Stomach (tissue), 9 donors: ENCODE results near the gene KY. TPM values are rescaled to one million over a fixed set of nuclear protein-coding genes. Genes with fewer than 3 reads are reported as not detected.

Source experiments
- DNase-seq, 2 donors: peaks; one replicate each; pipeline versions ENCODE4 v3.0.0 to v3.0.0-alpha.2; 2013 to 2019
- H3K27ac ChIP-seq, 5 donors: fragments of 200-600 bp in 4 of 5; sonication (generic) in 4 of 5; one replicate each; pipeline ENCODE4 v1.5.1; 2013 to 2019; ENCODE audit warnings: mild to moderate bottlenecking in 1 of 5, moderate library complexity in 1 of 5
- H3K27me3 ChIP-seq, 3 donors: fragments of 200-600 bp; sonication (generic); one replicate each; pipeline ENCODE4 v1.5.1; 2017 to 2019; ENCODE audit warnings: mixed run types in 1 of 3
- H3K36me3 ChIP-seq, 4 donors: fragments of 200-600 bp; sonication (generic); 1 replicate in 3 of 4; 2 replicates in 1 of 4; pipeline ENCODE4 v1.5.1; 2016 to 2019
- H3K4me1 ChIP-seq, 4 donors: fragments of 200-600 bp; sonication (generic); one replicate each; pipeline ENCODE4 v1.5.1; 2016 to 2019
- H3K4me3 ChIP-seq, 4 donors: fragments of 200-600 bp; sonication (generic) in 3 of 4; one replicate each; pipeline ENCODE4 v1.5.1; 2016 to 2019; ENCODE audit warnings: mild to moderate bottlenecking in 1 of 4
- H3K9me3 ChIP-seq, 4 donors: fragments of 200-600 bp; sonication (generic); one replicate each; pipeline ENCODE4 v1.5.1; 2016 to 2019
- CTCF ChIP-seq, 7 experiments: fragments of 450-650 bp in 4 of 7; fragments of 200-600 bp in 3 of 7; sonication (generic) in 3 of 7; IDR thresholded peaks; one replicate each; pipeline ENCODE4 v1.5.1; 2016 to 2019; ENCODE audit warnings: antibody characterized with exemption in 7 of 7, control low read depth in 2 of 7, mild to moderate bottlenecking in 1 of 7
- EP300 ChIP-seq: sonication (generic); formaldehyde crosslinking; IDR thresholded peaks from one replicate; pipeline ENCODE4 v1.6.1; 2017; ENCODE audit warnings: antibody characterized with exemption
- POLR2A ChIP-seq, 4 donors: fragments of 450-650 bp; IDR thresholded peaks; one replicate each; pipeline ENCODE4 v1.6.1; 2016; ENCODE audit warnings: antibody characterized with exemption in 4 of 4, control low read depth in 2 of 4, mild to moderate bottlenecking in 1 of 4, moderate library complexity in 1 of 4
- POLR2AphosphoS5 ChIP-seq, 3 donors: sonication (generic); formaldehyde crosslinking; IDR thresholded peaks; one replicate each; pipeline ENCODE4 v1.6.1; 2016; ENCODE audit warnings: antibody characterized with exemption in 3 of 3
- WGBS, 5 donors: extraction: QIAGEN DNeasy Blood & Tissue Kit in 3 of 5; methylation state at CpG; one replicate each; pipeline versions ENCODE4 v1.1.5 to v1.1.7; 2013 to 2018; 5-methylcytosine and 5-hydroxymethylcytosine counted together
- intact Hi-C: fragments of 100-400 bp; cut with DNase I; formaldehyde crosslinking; loops from one replicate; pipeline ENCODE4 v1.15.1; 2023; ENCODE audit warnings: low total_unique reads
- polyA plus RNA-seq, 3 donors: library from polyadenylated mRNA; stranded (reverse); fragments of 200-250 nt; gene quantifications; one replicate each; pipeline ENCODE4 v1.2.3, GENCODE V29; 2013
- total RNA-seq, 5 donors: library from RNA; depleted of rRNA; stranded (reverse); fragments of >200 nt; gene quantifications; one replicate each; pipeline versions ENCODE4 v1.1.0 to v1.2.3, GENCODE V29; 2014 to 2016
- donor health status: healthy with polysubstance abuse.
- donor health status: Bipolar disorder and iron deficiency.
- donor health status: healthy.

KY gene
- total and polyA plus RNA-seq, 8 donors: 0.12 to 3.6 (median 0.31) TPM; not detected in 3

DNA sequence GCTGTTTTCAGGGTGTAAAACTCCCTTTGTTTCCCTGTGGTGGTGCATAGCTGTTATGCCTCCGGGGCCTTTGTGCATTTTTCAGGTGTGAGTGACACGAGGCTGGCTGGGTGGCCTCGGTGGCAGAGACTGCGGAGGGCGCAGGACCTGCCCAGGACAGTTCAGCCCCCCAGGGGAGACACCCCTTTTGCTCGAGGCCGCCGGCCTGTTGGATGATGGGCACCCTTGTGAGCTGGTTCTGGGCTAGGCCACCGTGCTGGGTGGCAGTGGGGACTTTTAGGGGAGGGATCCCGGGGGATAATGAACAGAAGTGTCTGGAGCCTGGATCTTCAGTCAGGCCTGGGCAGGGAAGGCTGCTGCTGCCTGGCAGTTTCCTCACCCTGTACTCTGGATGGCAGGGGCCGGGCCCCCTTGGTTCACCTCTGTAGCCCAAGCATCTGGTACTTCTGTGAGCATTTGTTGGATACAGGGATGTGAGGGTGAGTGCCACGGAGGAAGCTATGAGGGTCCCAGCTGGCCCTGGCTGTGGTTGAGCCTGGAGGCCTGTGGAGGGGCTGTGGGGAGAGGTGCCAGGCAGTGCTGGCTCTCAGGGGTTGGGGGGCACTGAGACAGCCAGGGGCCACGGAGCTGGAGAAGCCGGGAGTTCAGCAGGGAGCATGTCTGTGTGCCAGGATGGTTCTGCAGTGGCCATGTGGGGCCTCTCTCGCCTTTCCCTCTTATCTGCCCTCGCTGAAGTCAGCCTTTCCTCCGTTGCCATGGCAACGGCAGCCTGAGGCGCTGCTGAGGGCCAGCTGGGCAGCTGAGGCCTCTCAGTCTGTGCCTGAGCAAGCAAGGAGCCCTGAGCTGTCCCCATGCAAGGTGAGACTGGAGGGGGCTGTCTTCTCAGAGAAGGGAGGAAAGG, 49.0 kb downstream of the KY start:
- no peaks in the 10 kb centered on the region for H3K9me3 ChIP-seq
- H3K27me3 ChIP-seq: no peaks in the 10 kb centered on the region
- no peak overlapping the region for H3K27ac ChIP-seq
- 51 to 66% (median 54%) methylated on average over 8 to 19 of the region's 19 CpGs for WGBS, 5 donors
- peaks cover 0 to 24% (median 11%) of the 10 kb centered on the region in 4 donors for H3K4me1 ChIP-seq
- TF ChIP-seq POLR2AphosphoS5 (IDR thresholded peaks at IDR 0.05) (no peak), CTCF (IDR thresholded peaks at IDR 0.05) (no peak), EP300 (no peak), POLR2A (IDR thresholded peaks at IDR 0.05) (no peak)
- no peak overlapping the region for H3K4me3 ChIP-seq
- DNase-seq: peak in 1 of 2 donors; percentile 86
- intact Hi-C loops: no loop called here
- peaks cover 0 to 12% (median 0%) of the 10 kb centered on the region in 4 donors for H3K36me3 ChIP-seq

- Histone ChIP-seq H3K4me1 (peaks cover 0 to 24% (median 9%) of the 10 kb centered on the region in 4 donors), H3K27ac (no peak overlapping the region), H3K36me3 (peaks cover 0 to 12% (median 0%) of the 10 kb centered on the region in 4 donors), H3K27me3 (no peaks in the 10 kb centered on the region), H3K4me3 (peak overlapping the region in 2 of 4 donors; percentile 19 to 23), H3K9me3 (no peaks in the 10 kb centered on the region)
- no peak for TF ChIP-seq POLR2AphosphoS5 (IDR thresholded peaks at IDR 0.05)
- TF ChIP-seq CTCF (IDR thresholded peaks at IDR 0.05): peak in 5 of 7 experiments; percentile 55 to 95 (median 88)
- peak; percentile 67 to 87 for DNase-seq
- 10 to 14% (median 13%) methylated on average over 30 to 31 of the region's 31 CpGs for WGBS, 5 donors
- intact Hi-C loops: no loop called here
Observed at GRCh38 chr3:134600685-134601463, 49.9 kb downstream of the KY start.

- WGBS, 5 donors: 23 to 41% (median 28%) methylated on average over 1 of the region's 1 CpG
- intact Hi-C loops: no loop called here
- Histone ChIP-seq H3K27ac (no peak overlapping the region), H3K36me3 (peaks cover 0 to 12% (median 0%) of the 10 kb centered on the region in 4 donors), H3K4me3 (no peak overlapping the region), H3K4me1 (peaks cover 0 to 24% (median 9%) of the 10 kb centered on the region in 4 donors), H3K27me3 (no peaks in the 10 kb centered on the region), H3K9me3 (no peaks in the 10 kb centered on the region)
- no peak for DNase-seq
- no peak for TF ChIP-seq POLR2A (IDR thresholded peaks at IDR 0.05)
- TF ChIP-seq CTCF (IDR thresholded peaks at IDR 0.05): no peak
- TF ChIP-seq EP300: no peak
- no peak for TF ChIP-seq POLR2AphosphoS5 (IDR thresholded peaks at IDR 0.05)
Observed at GRCh38 chr3:134600206-134600605, 50.6 kb downstream of the KY start.

GRCh38 chr3:134598763-134599545, 51.9 kb downstream of the KY start:
- WGBS, 5 donors: 73 to 84% (median 75%) methylated on average over 10 of the region's 10 CpGs
- TF ChIP-seq EP300: no peak
- no peak for TF ChIP-seq POLR2AphosphoS5 (IDR thresholded peaks at IDR 0.05)
- no peak for TF ChIP-seq POLR2A (IDR thresholded peaks at IDR 0.05)
- no peak for DNase-seq
- Histone ChIP-seq H3K27ac (peak overlapping the region in 1 of 5 donors; percentile 17), H3K4me1 (peaks cover 0 to 24% (median 9%) of the 10 kb centered on the region in 4 donors), H3K9me3 (no peaks in the 10 kb centered on the region), H3K36me3 (peaks cover 0 to 9% (median 0%) of the 10 kb centered on the region in 4 donors), H3K27me3 (no peaks in the 10 kb centered on the region), H3K4me3 (no peak overlapping the region)
- intact Hi-C loops: no loop called here
